ENCODE data around the gene MROH7. TPM values are rescaled to one million over a fixed set of nuclear protein-coding genes. Genes with fewer than 3 reads are reported as not detected.

Gene MROH7
- total and polyA plus RNA-seq, 9 of the 15 experiments (the other 6 are each of a cell fraction or from before 2014, with no cell fraction given): not detected

DNA sequence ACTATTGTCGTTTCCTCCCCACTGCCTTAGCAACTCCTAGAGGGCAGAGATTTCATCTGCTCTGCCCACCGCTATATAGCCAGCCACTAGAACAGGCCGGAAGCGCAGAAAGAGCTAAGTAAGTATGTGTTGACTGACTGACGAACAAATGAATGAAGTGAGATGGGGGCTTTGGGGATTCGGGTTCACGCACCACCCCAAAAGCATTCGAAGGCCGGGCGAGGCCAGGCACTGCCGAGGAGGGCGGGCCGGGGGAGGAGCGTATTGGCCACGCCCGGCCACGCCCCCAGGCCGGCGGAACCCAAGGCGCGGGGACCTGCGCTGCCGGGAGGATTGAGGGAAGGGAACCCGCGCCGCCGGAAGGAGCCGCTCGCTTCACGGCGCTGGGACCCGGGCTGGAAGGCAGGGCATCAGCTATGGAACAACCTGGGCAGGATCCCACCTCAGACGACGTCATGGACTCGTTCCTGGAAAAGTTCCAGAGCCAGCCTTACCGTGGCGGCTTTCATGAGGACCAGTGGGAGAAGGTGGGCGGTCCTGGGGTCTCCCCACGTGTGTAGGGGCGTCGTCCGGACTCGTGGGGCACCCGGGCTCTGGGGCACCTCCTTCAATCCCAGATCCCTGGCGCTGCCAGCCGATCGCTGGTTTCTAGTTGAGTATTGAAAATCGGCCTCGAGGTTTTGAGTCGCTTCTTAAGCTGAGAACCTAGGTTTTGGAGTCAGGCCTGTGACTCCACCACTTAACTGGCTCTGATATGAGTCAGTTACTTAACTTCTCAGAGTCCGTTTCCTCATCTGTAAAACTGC, 74.1 kb downstream of the MROH7 start, which contains the start of gene TTC4 (continued):
- TF ChIP-seq, protein P1, sequence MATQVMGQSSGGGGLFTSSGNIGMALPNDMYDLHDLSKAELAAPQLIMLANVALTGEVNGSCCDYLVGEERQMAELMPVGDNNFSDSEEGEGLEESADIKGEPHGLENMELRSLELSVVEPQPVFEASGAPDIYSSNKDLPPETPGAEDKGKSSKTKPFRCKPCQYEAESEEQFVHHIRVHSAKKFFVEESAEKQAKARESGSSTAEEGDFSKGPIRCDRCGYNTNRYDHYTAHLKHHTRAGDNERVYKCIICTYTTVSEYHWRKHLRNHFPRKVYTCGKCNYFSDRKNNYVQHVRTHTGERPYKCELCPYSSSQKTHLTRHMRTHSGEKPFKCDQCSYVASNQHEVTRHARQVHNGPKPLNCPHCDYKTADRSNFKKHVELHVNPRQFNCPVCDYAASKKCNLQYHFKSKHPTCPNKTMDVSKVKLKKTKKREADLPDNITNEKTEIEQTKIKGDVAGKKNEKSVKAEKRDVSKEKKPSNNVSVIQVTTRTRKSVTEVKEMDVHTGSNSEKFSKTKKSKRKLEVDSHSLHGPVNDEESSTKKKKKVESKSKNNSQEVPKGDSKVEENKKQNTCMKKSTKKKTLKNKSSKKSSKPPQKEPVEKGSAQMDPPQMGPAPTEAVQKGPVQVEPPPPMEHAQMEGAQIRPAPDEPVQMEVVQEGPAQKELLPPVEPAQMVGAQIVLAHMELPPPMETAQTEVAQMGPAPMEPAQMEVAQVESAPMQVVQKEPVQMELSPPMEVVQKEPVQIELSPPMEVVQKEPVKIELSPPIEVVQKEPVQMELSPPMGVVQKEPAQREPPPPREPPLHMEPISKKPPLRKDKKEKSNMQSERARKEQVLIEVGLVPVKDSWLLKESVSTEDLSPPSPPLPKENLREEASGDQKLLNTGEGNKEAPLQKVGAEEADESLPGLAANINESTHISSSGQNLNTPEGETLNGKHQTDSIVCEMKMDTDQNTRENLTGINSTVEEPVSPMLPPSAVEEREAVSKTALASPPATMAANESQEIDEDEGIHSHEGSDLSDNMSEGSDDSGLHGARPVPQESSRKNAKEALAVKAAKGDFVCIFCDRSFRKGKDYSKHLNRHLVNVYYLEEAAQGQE (IDR thresholded peaks at IDR 0.05; ENCODE audit: borderline replicate concordance): no peak
- TF ChIP-seq, protein P1 (CRISPR knock-in tag; IDR thresholded peaks at IDR 0.05; ENCODE audit: low read depth): peak; percentile 64; the same call in 1 of the 2 replicates
- TF ChIP-seq NCOA1 (IDR thresholded peaks at IDR 0.05; ENCODE audit: low read depth) (peak; percentile 98), FOXA1 (IDR thresholded peaks at IDR 0.05; ENCODE audit: borderline replicate concordance) (no peak), CREBBP (IDR thresholded peaks at IDR 0.05; ENCODE audit: low read depth, low read length) (no peak), SNRNP70 (optimal IDR thresholded peaks at IDR 0.05; ENCODE audit: low read depth, low read length) (no peak), SIRT6 (IDR thresholded peaks at IDR 0.05; ENCODE audit: low read depth, low read length) (no peak), ESRRB (CRISPR knock-in tag; IDR thresholded peaks at IDR 0.05; ENCODE audit: borderline replicate concordance) (no peak), TEAD4 (IDR thresholded peaks at IDR 0.05; ENCODE audit: low read length) (peak; percentile 39; the same call in 1 of the 2 replicates), TEAD4 (CRISPR knock-in tag; IDR thresholded peaks at IDR 0.05; ENCODE audit: borderline replicate concordance) (no peak), ZNF764 (CRISPR knock-in tag; IDR thresholded peaks at IDR 0.05; ENCODE audit: low read depth) (0 out of 2 replicates have a peak, but pooled peaks have one; percentile 12)
- TF ChIP-seq, protein P2, sequence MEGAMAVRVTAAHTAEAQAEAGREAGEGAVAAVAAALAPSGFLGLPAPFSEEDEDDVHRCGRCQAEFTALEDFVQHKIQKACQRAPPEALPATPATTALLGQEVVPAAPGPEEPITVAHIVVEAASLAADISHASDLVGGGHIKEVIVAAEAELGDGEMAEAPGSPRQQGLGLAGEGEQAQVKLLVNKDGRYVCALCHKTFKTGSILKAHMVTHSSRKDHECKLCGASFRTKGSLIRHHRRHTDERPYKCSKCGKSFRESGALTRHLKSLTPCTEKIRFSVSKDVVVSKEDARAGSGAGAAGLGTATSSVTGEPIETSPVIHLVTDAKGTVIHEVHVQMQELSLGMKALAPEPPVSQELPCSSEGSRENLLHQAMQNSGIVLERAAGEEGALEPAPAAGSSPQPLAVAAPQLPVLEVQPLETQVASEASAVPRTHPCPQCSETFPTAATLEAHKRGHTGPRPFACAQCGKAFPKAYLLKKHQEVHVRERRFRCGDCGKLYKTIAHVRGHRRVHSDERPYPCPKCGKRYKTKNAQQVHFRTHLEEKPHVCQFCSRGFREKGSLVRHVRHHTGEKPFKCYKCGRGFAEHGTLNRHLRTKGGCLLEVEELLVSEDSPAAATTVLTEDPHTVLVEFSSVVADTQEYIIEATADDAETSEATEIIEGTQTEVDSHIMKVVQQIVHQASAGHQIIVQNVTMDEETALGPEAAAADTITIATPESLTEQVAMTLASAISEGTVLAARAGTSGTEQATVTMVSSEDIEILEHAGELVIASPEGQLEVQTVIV (CRISPR knock-in tag; IDR thresholded peaks at IDR 0.05; ENCODE audit: borderline replicate concordance): no peak
- TF ChIP-seq, protein P3, sequence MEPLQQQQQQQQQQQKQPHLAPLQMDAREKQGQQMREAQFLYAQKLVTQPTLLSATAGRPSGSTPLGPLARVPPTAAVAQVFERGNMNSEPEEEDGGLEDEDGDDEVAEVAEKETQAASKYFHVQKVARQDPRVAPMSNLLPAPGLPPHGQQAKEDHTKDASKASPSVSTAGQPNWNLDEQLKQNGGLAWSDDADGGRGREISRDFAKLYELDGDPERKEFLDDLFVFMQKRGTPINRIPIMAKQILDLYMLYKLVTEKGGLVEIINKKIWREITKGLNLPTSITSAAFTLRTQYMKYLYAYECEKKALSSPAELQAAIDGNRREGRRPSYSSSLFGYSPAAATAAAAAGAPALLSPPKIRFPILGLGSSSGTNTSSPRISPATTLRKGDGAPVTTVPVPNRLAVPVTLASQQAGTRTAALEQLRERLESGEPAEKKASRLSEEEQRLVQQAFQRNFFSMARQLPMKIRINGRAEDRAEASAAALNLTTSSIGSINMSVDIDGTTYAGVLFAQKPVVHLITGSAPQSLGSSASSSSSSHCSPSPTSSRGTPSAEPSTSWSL (CRISPR knock-in tag; IDR thresholded peaks at IDR 0.05; ENCODE audit: borderline replicate concordance): no peak
- TF ChIP-seq, protein P4, sequence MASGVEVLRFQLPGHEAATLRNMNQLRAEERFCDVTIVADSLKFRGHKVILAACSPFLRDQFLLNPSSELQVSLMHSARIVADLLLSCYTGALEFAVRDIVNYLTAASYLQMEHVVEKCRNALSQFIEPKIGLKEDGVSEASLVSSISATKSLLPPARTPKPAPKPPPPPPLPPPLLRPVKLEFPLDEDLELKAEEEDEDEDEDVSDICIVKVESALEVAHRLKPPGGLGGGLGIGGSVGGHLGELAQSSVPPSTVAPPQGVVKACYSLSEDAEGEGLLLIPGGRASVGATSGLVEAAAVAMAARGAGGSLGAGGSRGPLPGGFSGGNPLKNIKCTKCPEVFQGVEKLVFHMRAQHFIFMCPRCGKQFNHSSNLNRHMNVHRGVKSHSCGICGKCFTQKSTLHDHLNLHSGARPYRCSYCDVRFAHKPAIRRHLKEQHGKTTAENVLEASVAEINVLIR (CRISPR knock-in tag; IDR thresholded peaks at IDR 0.05): no peak
